ENCODE measurements around the gene DLG2.

DNA sequence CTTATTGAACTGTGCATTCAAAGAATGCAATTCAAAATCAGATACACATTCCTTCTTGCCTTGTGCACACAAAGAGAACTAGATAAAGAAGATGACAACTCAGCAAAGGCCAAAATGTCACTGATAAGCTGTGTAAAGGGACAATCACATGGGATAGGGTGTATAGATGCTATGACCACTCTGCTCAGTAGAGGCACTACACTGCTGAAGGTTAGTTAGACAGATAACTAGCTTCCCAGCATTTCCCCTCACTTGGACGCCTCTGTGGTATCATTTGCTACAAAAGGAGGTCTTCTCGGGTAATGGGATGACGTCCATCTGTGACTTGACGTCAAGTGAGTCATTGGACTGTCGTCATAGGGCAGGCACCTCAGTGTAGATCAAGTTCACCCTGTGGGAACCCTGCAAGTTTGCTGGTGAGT, 1916.0 kb downstream of the DLG2 start:
- TF ChIP-seq, protein P1, sequence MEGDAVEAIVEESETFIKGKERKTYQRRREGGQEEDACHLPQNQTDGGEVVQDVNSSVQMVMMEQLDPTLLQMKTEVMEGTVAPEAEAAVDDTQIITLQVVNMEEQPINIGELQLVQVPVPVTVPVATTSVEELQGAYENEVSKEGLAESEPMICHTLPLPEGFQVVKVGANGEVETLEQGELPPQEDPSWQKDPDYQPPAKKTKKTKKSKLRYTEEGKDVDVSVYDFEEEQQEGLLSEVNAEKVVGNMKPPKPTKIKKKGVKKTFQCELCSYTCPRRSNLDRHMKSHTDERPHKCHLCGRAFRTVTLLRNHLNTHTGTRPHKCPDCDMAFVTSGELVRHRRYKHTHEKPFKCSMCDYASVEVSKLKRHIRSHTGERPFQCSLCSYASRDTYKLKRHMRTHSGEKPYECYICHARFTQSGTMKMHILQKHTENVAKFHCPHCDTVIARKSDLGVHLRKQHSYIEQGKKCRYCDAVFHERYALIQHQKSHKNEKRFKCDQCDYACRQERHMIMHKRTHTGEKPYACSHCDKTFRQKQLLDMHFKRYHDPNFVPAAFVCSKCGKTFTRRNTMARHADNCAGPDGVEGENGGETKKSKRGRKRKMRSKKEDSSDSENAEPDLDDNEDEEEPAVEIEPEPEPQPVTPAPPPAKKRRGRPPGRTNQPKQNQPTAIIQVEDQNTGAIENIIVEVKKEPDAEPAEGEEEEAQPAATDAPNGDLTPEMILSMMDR (IDR thresholded peaks at IDR 0.05 in 4 of 5, conservative IDR thresholded peaks at IDR 0.05 in 1 of 5), result no peak
- no peak for TF ChIP-seq POLR2A (IDR thresholded peaks at IDR 0.05)
